Aorta (tissue), 5 donors: Measurements from ENCODE around the gene PTPRZ1. TPM values are rescaled to one million over a fixed set of nuclear protein-coding genes. Genes with fewer than 3 reads are reported as not detected.

ENCODE experiments used
- ATAC-seq: fragments of 200-7000 bp; cut with Tn5 transposase; one replicate; pipeline ENCODE4 v1.9.1; 2022; ENCODE audit warnings: moderate library complexity; ENCODE audit not compliant: low FRiP score
- DNase-seq, 2 donors: peaks; one replicate each; pipeline ENCODE4 v3.0.0-alpha.2; 2020
- H3K27ac ChIP-seq, 2 donors: one replicate each; pipeline ENCODE4 v1.5.1; 2013; ENCODE audit warnings: low read length in 2 of 2, mild to moderate bottlenecking in 2 of 2, moderate library complexity in 2 of 2, control low read depth in 1 of 2, inconsistent platforms in 1 of 2, low read depth in 1 of 2
- H3K27me3 ChIP-seq, 2 donors: one replicate each; pipeline ENCODE4 v1.6.1; 2013; ENCODE audit warnings: control low read depth in 1 of 2, low read length in 1 of 2, mild to moderate bottlenecking in 1 of 2, moderate library complexity in 1 of 2; ENCODE audit not compliant: insufficient read depth in 2 of 2, control insufficient read depth in 1 of 2
- H3K36me3 ChIP-seq, 2 donors: one replicate each; pipeline ENCODE4 v1.6.1; 2013; ENCODE audit warnings: control low read depth in 1 of 2, low read length in 1 of 2, mild to moderate bottlenecking in 1 of 2; ENCODE audit not compliant: insufficient read depth in 2 of 2, control insufficient read depth in 1 of 2
- H3K4me1 ChIP-seq, 2 donors: one replicate each; pipeline ENCODE4 v1.6.1; 2013; ENCODE audit warnings: low read length in 2 of 2, control low read depth in 1 of 2, mild to moderate bottlenecking in 1 of 2, moderate library complexity in 1 of 2; ENCODE audit not compliant: insufficient read depth in 2 of 2, control insufficient read depth in 1 of 2
- H3K4me3 ChIP-seq, 2 donors: one replicate each; pipeline ENCODE4 v1.5.1; 2013; ENCODE audit warnings: low read length in 2 of 2, control low read depth in 1 of 2, mild to moderate bottlenecking in 1 of 2
- H3K9me3 ChIP-seq: one replicate; pipeline ENCODE4 v1.6.1; 2013; ENCODE audit warnings: mild to moderate bottlenecking, low read length; ENCODE audit not compliant: control insufficient read depth
- WGBS, 2 donors: extraction: QIAGEN DNeasy Blood & Tissue Kit; methylation state at CpG; one replicate each; pipeline ENCODE4 v1.1.7; 2013; 5-methylcytosine and 5-hydroxymethylcytosine counted together
- intact Hi-C, 2 donors: fragments of 100-400 bp; cut with DNase I; formaldehyde crosslinking; loops; one replicate each; pipeline versions ENCODE4 v1.14.2 to v1.15.0; 2022
- long read RNA-seq, 2 donors: library from polyadenylated mRNA; unstranded; transcript quantifications; one replicate each; pipeline ENCODE4 v2.0.0, GENCODE V29; 2020 to 2021
- polyA plus RNA-seq, 2 donors: library from polyadenylated mRNA; stranded (reverse); fragments of 200-250 nt; gene quantifications; one replicate each; pipeline ENCODE4 v1.2.3, GENCODE V29; 2013
- total RNA-seq, 2 donors: library from RNA; stranded (reverse); fragmentation: NEBNext Ultra II Directional; extraction: Animal tissue kit (Norgen Biotek cat#: 25700); gene quantifications; one replicate each; pipeline ENCODE4 v1.2.1, GENCODE V29; 2021
- donor health status: healthy with polysubstance abuse.
- donor health status: Bipolar disorder and iron deficiency.
- donor health status: DM: no; HTN: no; CAD: no.
- donor health status: DM: no; HTN: no; CAD: no.
- donor health status: DM: yes; HTN: yes; CAD: no.

The PTPRZ1 gene
- total RNA-seq: 1 to 10 TPM; 2.2 to 2.7 TPM
- 1 to 10 TPM in 1 of 2 donors, not detected in 1; 4.1 TPM for polyA plus RNA-seq
- long read RNA-seq, donor 1: 0 reads
- long read RNA-seq, donor 2: 0 reads

DNA sequence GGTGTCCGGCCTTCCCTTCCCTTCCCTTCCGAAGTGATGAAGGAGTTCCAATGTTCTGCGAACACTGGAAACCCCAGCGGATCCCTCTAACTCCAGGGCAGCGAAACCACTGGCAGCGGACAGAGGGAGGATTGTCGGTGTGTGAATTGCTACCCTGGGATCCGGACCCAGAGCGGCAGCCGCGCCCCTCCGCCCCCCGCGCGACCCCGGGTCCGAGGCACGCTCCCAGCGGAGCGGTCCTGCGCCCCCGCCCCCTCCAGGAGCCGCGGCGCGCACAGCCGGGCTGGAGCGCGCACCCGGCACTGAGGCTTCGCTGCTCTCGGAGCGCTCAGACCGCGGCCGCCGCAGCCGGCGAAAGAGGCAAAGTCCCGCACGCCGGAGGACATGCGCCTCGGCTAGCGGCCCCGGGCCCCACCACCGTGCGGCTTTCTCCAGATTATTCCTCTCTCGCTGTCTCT lies at the start of gene PTPRZ1:
Gene PTPRZ1, plus strand, starts transcription at position 331 of the 458 bp plus-strand sequence. CDS start 339 bp downstream, outside the sequence.
- ATAC-seq (peak; percentile 73), DNase-seq (peak; percentile 35 to 76)
- Histone ChIP-seq H3K4me1 (no peaks in the 10 kb centered on the region), H3K4me3 (peak within 1 kb of the TSS; percentile 40 to 93), H3K36me3 (no peaks in the 10 kb centered on the region), H3K27ac (no peak within 1 kb of the TSS), H3K9me3 (no peaks in the 10 kb centered on the region), H3K27me3 (no peaks in the 10 kb centered on the region)
- intact Hi-C loops: no loop called here
- 0 to 1% methylated on average over 26 to 49 of the region's 49 CpGs for WGBS, 2 donors

GRCh38 chr7:121824276-121824675 lies 48.7 kb upstream of the PTPRZ1 start:
- H3K36me3 ChIP-seq: no peaks in the 10 kb centered on the region
- 41 to 97% methylated on average over 1 of the region's 1 CpG for WGBS, 2 donors
- no peak overlapping the region for H3K4me3 ChIP-seq
- no peaks in the 10 kb centered on the region for H3K9me3 ChIP-seq
- DNase-seq (no peak), ATAC-seq (no peak)
- peaks cover 0 to 2% of the 10 kb centered on the region in 2 donors for H3K27me3 ChIP-seq
- no peaks in the 10 kb centered on the region for H3K4me1 ChIP-seq
- intact Hi-C loops: no loop called here
- H3K27ac ChIP-seq: no peak overlapping the region

- Histone ChIP-seq H3K27ac (no peak overlapping the region), H3K36me3 (no peaks in the 10 kb centered on the region), H3K9me3 (no peaks in the 10 kb centered on the region), H3K27me3 (no peaks in the 10 kb centered on the region), H3K4me1 (no peaks in the 10 kb centered on the region), H3K4me3 (no peak overlapping the region)
- ATAC-seq (no peak), DNase-seq (no peak)
- 21 to 23% methylated on average over 3 of the region's 3 CpGs for WGBS, 2 donors
- intact Hi-C loops: no loop called here
These were observed 41.6 kb upstream of the PTPRZ1 start for GRCh38 chr7:121831351-121831750.

DNA sequence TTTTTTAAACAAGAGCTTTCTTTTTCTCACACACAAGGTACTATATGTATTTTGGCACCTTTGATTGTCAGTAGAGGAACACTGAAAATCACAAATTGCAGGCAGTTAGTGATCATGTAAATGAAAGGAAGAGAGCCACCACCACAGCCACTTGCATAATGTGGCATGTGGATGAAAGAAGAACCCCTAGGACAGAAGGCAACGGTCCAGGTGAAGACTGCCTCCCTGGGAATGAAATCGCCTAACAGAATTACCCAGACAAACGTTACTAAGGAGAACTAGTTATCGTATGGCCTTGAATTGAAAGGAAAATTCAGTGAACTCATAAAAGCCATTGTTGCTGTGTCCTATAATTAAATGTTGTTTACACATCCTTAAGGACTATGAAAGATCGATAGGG lies 41.2 kb upstream of the PTPRZ1 start:
- Histone ChIP-seq H3K4me3 (no peak overlapping the region), H3K4me1 (no peaks in the 10 kb centered on the region), H3K36me3 (no peaks in the 10 kb centered on the region), H3K27me3 (no peaks in the 10 kb centered on the region), H3K27ac (no peak overlapping the region), H3K9me3 (no peaks in the 10 kb centered on the region)
- ATAC-seq: no peak
- no peak for DNase-seq
- intact Hi-C loops: no loop called here
- 77 to 78% methylated on average over 5 of the region's 5 CpGs for WGBS, 2 donors

GRCh38 chr7:121832347-121832746 lies 40.6 kb upstream of the PTPRZ1 start:
- ATAC-seq (no peak), DNase-seq (no peak)
- no peak overlapping the region for H3K4me3 ChIP-seq
- H3K4me1 ChIP-seq: no peaks in the 10 kb centered on the region
- no peaks in the 10 kb centered on the region for H3K27me3 ChIP-seq
- no peaks in the 10 kb centered on the region for H3K36me3 ChIP-seq
- intact Hi-C loops: no loop called here
- WGBS, 2 donors: 72 to 77% methylated on average over 8 of the region's 8 CpGs
- H3K27ac ChIP-seq: no peak overlapping the region
- no peaks in the 10 kb centered on the region for H3K9me3 ChIP-seq

DNA sequence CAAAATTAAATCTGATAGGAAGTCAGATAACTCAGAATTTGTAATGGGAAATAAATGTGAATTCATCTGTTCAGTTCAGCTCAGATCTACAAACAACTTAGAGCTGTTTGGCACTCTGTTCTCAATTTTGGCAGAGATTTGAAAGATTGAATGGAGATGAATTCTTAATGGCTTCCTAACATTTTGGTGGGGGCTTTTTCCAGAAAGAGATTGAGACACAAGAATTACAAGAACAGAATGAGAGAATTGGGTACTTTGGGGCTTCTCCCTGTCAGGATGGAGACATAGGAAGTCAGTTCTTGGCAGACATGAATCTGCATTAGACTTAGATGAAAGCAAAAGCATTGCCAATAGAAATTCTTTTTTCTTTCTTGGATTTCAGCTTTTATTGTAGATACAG lies 39.0 kb upstream of the PTPRZ1 start:
- ATAC-seq: no peak
- intact Hi-C loops: no loop called here

DNA sequence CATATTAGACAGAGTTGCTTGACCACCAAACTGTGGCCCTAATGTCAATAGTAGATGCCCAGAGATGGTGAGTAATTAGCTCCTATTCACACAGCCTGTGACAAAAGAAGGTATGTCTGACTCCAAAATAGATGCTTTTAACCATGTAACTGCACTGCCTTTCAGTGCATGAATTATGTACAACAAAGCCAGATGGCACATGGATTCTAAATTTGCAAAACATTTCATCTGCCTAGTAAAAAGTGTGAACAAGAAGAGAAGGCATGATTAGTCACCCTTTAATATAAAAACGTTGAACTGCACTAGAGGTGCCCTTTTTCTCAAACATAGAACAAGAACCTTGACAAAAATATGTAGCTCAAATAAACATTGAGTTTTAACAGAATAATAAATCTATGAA lies 35.5 kb upstream of the PTPRZ1 start:
- no peaks in the 10 kb centered on the region for H3K9me3 ChIP-seq
- DNase-seq (no peak), ATAC-seq (no peak)
- H3K27ac ChIP-seq: no peak overlapping the region
- H3K4me1 ChIP-seq: no peaks in the 10 kb centered on the region
- no peak overlapping the region for H3K4me3 ChIP-seq
- 3 to 5% methylated on average over 1 of the region's 1 CpG for WGBS, 2 donors
- intact Hi-C loops: no loop called here
- no peaks in the 10 kb centered on the region for H3K27me3 ChIP-seq
- no peaks in the 10 kb centered on the region for H3K36me3 ChIP-seq

More for the DNA sequence above, 39.0 kb upstream of the PTPRZ1 start:
- no peak overlapping the region for H3K27ac ChIP-seq
- no peaks in the 10 kb centered on the region for H3K36me3 ChIP-seq
- H3K9me3 ChIP-seq: no peaks in the 10 kb centered on the region
- DNase-seq: no peak
- no peaks in the 10 kb centered on the region for H3K27me3 ChIP-seq
- no peak overlapping the region for H3K4me3 ChIP-seq
- no peaks in the 10 kb centered on the region for H3K4me1 ChIP-seq

- H3K27me3 ChIP-seq: no peaks in the 10 kb centered on the region
- no peak overlapping the region for H3K4me3 ChIP-seq
- no peaks in the 10 kb centered on the region for H3K9me3 ChIP-seq
- H3K27ac ChIP-seq: no peak overlapping the region
- no peaks in the 10 kb centered on the region for H3K4me1 ChIP-seq
- DNase-seq (no peak), ATAC-seq (no peak)
- H3K36me3 ChIP-seq: no peaks in the 10 kb centered on the region
- 79 to 84% methylated on average over 4 of the region's 4 CpGs for WGBS, 2 donors
- intact Hi-C loops: no loop called here
These were observed 25.9 kb upstream of the PTPRZ1 start for GRCh38 chr7:121847041-121847440.

GRCh38 chr7:121853307-121853706 lies 19.7 kb upstream of the PTPRZ1 start:
- H3K4me3 ChIP-seq: no peak overlapping the region
- peaks cover 2 to 3% of the 10 kb centered on the region in 2 donors for H3K4me1 ChIP-seq
- intact Hi-C loops: no loop called here
- H3K9me3 ChIP-seq: no peaks in the 10 kb centered on the region
- ATAC-seq (no peak), DNase-seq (no peak)
- H3K27me3 ChIP-seq: no peaks in the 10 kb centered on the region
- H3K27ac ChIP-seq: no peak overlapping the region
- WGBS, 2 donors: 33 to 54% methylated on average over 2 of the region's 2 CpGs
- H3K36me3 ChIP-seq: no peaks in the 10 kb centered on the region
